GM21447 (cell line): ENCODE results near the gene HEBP2.
A peak's percentile ranks its signal among the peaks of the same experiment; 100 is the strongest.
"Not testable (repeated sequence)": the region's sequence is repeated elsewhere in the genome, so short reads cannot be mapped to it uniquely, and the experiment has no call there.

ENCODE experiments used
- ATAC-seq: cut with Tn5 transposase; IDR thresholded peaks from one replicate; pipeline ENCODE4 v1.9.1; 2021; ENCODE audit not compliant: unreplicated experiment

The HEBP2 gene

GRCh38 chr6:138422861-138423260 is 18.8 kb downstream of the HEBP2 start:
- no peak for ATAC-seq

GRCh38 chr6:138424004-138424904 is 20.2 kb downstream of the HEBP2 start:
- ATAC-seq: no peak

GRCh38 chr6:138425256-138425655 is 21.2 kb downstream of the HEBP2 start:
- not testable (repeated sequence) for ATAC-seq

- no peak for ATAC-seq
Measured at GRCh38 chr6:138426500-138427123, 22.6 kb downstream of the HEBP2 start.

GRCh38 chr6:138427701-138428100 is 23.7 kb downstream of the HEBP2 start:
- ATAC-seq: no peak

GRCh38 chr6:138428944-138429598 is 25.0 kb downstream of the HEBP2 start:
- no peak for ATAC-seq

- ATAC-seq: no peak
Measured at GRCh38 chr6:138429761-138430160, 25.7 kb downstream of the HEBP2 start.

GRCh38 chr6:138430361-138431145 is 26.5 kb downstream of the HEBP2 start:
- no peak for ATAC-seq

GRCh38 chr6:138431256-138432062 is 27.4 kb downstream of the HEBP2 start:
- ATAC-seq: no peak

- ATAC-seq: no peak
Measured at GRCh38 chr6:138432063-138432356, 28.0 kb downstream of the HEBP2 start.

GRCh38 chr6:138434096-138434495 is 30.1 kb downstream of the HEBP2 start:
- no peak for ATAC-seq

- ATAC-seq: no peak
Measured at GRCh38 chr6:138434925-138435324, 30.9 kb downstream of the HEBP2 start.

GRCh38 chr6:138439546-138439945 is 35.5 kb downstream of the HEBP2 start:
- no peak for ATAC-seq

GRCh38 chr6:138440296-138440695 is 36.3 kb downstream of the HEBP2 start:
- ATAC-seq: no peak

GRCh38 chr6:138440758-138441357 is 36.8 kb downstream of the HEBP2 start:
- ATAC-seq: no peak

GRCh38 chr6:138441965-138442364 is 37.9 kb downstream of the HEBP2 start:
- no peak for ATAC-seq

- no peak for ATAC-seq
Measured at GRCh38 chr6:138442663-138443062, 38.6 kb downstream of the HEBP2 start.

- no peak for ATAC-seq
Measured at GRCh38 chr6:138443979-138444378, 40.0 kb downstream of the HEBP2 start.

- no peak for ATAC-seq
Measured at GRCh38 chr6:138446821-138447220, 42.8 kb downstream of the HEBP2 start.

GRCh38 chr6:138450445-138450844 is 46.4 kb downstream of the HEBP2 start:
- peak; percentile 47 for ATAC-seq
